Measurements from ENCODE around the gene FCRL6. TPM values are rescaled to one million over a fixed set of nuclear protein-coding genes. Genes with fewer than 3 reads are reported as not detected.

The FCRL6 gene
- total RNA-seq, 3 donors from 2014 or later (not counting 1 experiment from before 2014, with no cell fraction given): 138 to 309 (median 298) TPM

DNA sequence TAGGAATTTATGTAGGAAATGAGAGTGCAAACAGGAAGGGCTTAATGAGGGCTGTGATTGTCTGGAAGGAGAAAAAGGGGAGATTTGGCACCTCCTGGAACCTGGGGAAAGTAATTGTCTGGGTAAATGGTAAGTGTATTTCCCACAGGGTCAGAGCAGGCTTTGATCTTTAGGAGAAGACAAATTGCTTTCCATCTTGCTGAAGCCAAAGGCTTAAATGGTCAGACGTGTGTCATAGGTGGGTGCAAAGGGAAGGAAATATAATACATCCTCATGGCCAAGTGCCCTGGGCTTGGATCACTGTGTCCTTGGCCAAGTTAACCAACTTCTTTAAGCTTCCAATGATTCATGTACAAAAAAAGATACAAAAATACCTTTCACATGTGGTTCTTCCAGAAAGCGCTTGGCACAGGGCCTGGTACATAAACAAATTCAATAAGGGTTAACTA is 22.7 kb upstream of the FCRL6 start:
- H3K27ac ChIP-seq (ENCODE audit: low read length): no peak overlapping the region
- H3K36me3 Mint-ChIP-seq: no peaks in the 10 kb centered on the region
- H3K4me1 ChIP-seq (ENCODE audit: control insufficient read depth, insufficient read depth, low read length): peaks cover 10% of the 10 kb centered on the region
- peaks cover 0 to 6% of the 10 kb centered on the region in 2 donors for H3K27me3 Mint-ChIP-seq (ENCODE audit: low read depth in 2 of 2)
- ATAC-seq (no peak), DNase-seq (no peak)
- no peaks in the 10 kb centered on the region for H3K27me3 ChIP-seq (ENCODE audit: control insufficient read depth, insufficient read depth, low read length)
- H3K27ac Mint-ChIP-seq: peak overlapping the region; percentile 17 to 72
- no peaks in the 10 kb centered on the region for H3K9me3 Mint-ChIP-seq
- intact Hi-C loops (cut with micrococcal nuclease): no loop called here
- TF ChIP-seq, protein P1, sequence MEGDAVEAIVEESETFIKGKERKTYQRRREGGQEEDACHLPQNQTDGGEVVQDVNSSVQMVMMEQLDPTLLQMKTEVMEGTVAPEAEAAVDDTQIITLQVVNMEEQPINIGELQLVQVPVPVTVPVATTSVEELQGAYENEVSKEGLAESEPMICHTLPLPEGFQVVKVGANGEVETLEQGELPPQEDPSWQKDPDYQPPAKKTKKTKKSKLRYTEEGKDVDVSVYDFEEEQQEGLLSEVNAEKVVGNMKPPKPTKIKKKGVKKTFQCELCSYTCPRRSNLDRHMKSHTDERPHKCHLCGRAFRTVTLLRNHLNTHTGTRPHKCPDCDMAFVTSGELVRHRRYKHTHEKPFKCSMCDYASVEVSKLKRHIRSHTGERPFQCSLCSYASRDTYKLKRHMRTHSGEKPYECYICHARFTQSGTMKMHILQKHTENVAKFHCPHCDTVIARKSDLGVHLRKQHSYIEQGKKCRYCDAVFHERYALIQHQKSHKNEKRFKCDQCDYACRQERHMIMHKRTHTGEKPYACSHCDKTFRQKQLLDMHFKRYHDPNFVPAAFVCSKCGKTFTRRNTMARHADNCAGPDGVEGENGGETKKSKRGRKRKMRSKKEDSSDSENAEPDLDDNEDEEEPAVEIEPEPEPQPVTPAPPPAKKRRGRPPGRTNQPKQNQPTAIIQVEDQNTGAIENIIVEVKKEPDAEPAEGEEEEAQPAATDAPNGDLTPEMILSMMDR (IDR thresholded peaks at IDR 0.05): no peak
- WGBS (ENCODE audit: insufficient coverage): 91% methylated on average over 2 of the region's 2 CpGs
- H3K9me3 ChIP-seq (ENCODE audit: control insufficient read depth, insufficient read depth, low read length): no peaks in the 10 kb centered on the region
- peak overlapping the region; percentile 87 for H3K4me3 Mint-ChIP-seq
- H3K4me3 ChIP-seq (ENCODE audit: low read length): no peak overlapping the region
- H3K4me1 Mint-ChIP-seq: peaks cover 14 to 29% of the 10 kb centered on the region in 2 donors
- H3K36me3 ChIP-seq (ENCODE audit: control insufficient read depth, insufficient read depth, low read length): no peaks in the 10 kb centered on the region

DNA sequence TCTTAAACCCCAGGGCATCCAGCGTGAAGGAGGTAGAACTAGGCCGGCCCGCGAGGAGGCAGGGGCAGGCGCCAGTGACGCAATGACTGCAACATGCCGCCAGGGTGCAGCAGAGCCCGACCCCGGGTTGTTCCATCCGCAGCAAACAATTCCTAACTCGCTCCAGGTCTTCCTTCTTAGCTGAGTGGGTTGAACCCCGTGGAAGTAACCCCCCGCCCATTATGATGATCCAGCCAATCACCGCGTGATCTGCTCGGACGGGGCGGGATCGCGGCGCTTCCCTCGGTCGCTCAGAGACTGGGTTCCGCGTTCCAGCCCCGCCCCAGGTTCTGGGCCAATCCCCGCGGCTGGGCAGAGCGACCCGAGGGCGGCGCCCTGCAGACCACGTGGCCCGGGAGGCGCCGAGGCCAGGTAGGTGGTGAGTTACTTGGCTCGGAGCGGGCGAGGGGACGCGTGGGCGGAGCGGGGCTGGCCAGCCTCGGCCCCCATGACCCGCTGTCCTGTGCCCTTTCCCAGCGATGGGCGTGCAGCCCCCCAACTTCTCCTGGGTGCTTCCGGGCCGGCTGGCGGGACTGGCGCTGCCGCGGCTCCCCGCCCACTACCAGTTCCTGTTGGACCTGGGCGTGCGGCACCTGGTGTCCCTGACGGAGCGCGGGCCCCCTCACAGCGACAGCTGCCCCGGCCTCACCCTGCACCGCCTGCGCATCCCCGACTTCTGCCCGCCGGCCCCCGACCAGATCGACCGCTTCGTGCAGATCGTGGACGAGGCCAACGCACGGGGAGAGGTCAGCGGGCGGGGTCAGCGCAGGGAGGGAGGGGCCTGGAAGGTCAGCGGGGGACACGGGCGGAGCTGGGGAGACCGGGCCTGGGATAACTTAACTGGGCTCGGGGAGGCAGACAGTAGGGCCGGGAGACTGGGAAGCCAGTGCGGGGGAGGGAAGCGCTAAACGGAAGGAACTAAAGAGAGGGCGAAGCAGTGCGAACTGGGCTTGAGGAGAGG is 21.3 kb upstream of the FCRL6 start, which contains the start of gene DUSP23:
Gene DUSP23, plus strand, starts transcription at position 380 of the 1,000 bp plus-strand sequence. Its CDS starts 139 bp downstream, at position 519.
- WGBS (ENCODE audit: insufficient coverage): 1% methylated on average over 88 of the region's 88 CpGs
- TF ChIP-seq, protein P1 (IDR thresholded peaks at IDR 0.05): peak; percentile 77

DNA sequence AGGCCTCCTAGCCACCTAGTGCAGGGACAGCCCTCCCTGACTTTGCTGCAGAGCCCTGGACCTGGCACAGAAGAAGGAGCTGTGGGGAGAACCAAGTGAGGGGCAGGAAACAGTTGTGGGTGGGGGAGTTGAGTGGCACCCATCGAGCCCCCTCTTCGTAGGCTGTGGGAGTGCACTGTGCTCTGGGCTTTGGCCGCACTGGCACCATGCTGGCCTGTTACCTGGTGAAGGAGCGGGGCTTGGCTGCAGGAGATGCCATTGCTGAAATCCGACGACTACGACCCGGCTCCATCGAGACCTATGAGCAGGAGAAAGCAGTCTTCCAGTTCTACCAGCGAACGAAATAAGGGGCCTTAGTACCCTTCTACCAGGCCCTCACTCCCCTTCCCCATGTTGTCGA is 20.2 kb upstream of the FCRL6 start:
- no peak for DNase-seq
- H3K27ac Mint-ChIP-seq: peak overlapping the region; percentile 46 to 76
- ATAC-seq: no peak
- no peaks in the 10 kb centered on the region for H3K9me3 Mint-ChIP-seq
- Histone ChIP-seq H3K4me1 (ENCODE audit: control insufficient read depth, insufficient read depth, low read length) (peaks cover 10% of the 10 kb centered on the region), H3K27ac (ENCODE audit: low read length) (no peak overlapping the region), H3K9me3 (ENCODE audit: control insufficient read depth, insufficient read depth, low read length) (no peaks in the 10 kb centered on the region), H3K4me3 (ENCODE audit: low read length) (no peak overlapping the region), H3K36me3 (ENCODE audit: control insufficient read depth, insufficient read depth, low read length) (no peaks in the 10 kb centered on the region), H3K27me3 (ENCODE audit: control insufficient read depth, insufficient read depth, low read length) (no peaks in the 10 kb centered on the region)
- peaks cover 0 to 6% of the 10 kb centered on the region in 2 donors for H3K27me3 Mint-ChIP-seq (ENCODE audit: low read depth in 2 of 2)
- peaks cover 17 to 38% of the 10 kb centered on the region in 2 donors for H3K4me1 Mint-ChIP-seq
- intact Hi-C loops (cut with micrococcal nuclease): loop anchor here (1.0 kb wide), 1 partner anchor 16 kb away; no protein-coding TSS in a partner anchor
- 91% methylated on average over 9 of the region's 12 CpGs for WGBS (ENCODE audit: insufficient coverage)
- peak overlapping the region; percentile 87 for H3K4me3 Mint-ChIP-seq
- TF ChIP-seq, protein P1 (IDR thresholded peaks at IDR 0.05): no peak
- H3K36me3 Mint-ChIP-seq: no peaks in the 10 kb centered on the region

More for the DNA sequence above, 21.3 kb upstream of the FCRL6 start, which contains the start of gene DUSP23:
- H3K4me1 ChIP-seq (ENCODE audit: control insufficient read depth, insufficient read depth, low read length): peaks cover 10% of the 10 kb centered on the region
- H3K4me3 ChIP-seq (ENCODE audit: low read length): peak within 1 kb of the TSS; percentile 52
- Mint-ChIP-seq H3K9me3 (no peaks in the 10 kb centered on the region), H3K4me3 (peak within 1 kb of the TSS; percentile 87), H3K4me1 (peaks cover 17 to 38% of the 10 kb centered on the region in 2 donors), H3K36me3 (no peaks in the 10 kb centered on the region), H3K27me3 (ENCODE audit: low read depth in 2 of 2) (peaks cover 0 to 6% of the 10 kb centered on the region in 2 donors), H3K27ac (peak within 1 kb of the TSS; percentile 72 to 76)
- intact Hi-C loops (cut with micrococcal nuclease): loop anchor here (1.0 kb wide), 2 partner anchors 17 to 110 kb away; no protein-coding TSS in a partner anchor
- ATAC-seq (peak; percentile 95 to 98 (median 96)), DNase-seq (peak; percentile 91 to 98)
- H3K9me3 ChIP-seq (ENCODE audit: control insufficient read depth, insufficient read depth, low read length): no peaks in the 10 kb centered on the region
- H3K27ac ChIP-seq (ENCODE audit: low read length): peak within 1 kb of the TSS; percentile 9
- no peaks in the 10 kb centered on the region for H3K36me3 ChIP-seq (ENCODE audit: control insufficient read depth, insufficient read depth, low read length)
- H3K27me3 ChIP-seq (ENCODE audit: control insufficient read depth, insufficient read depth, low read length): no peaks in the 10 kb centered on the region

Measured in natural killer cell (primary cell).